Erythroblast (primary cell): Measurements from ENCODE around the gene CFAP43.

ENCODE experiments used
- GATA1 ChIP-seq: IDR thresholded peaks from 2 replicates; pipeline ENCODE4 v1.6.1; 2011; ENCODE audit warnings: low read depth, mild to moderate bottlenecking, control low read depth, low read length, moderate library complexity
- POLR2A ChIP-seq: IDR thresholded peaks from 2 replicates; pipeline ENCODE4 v1.6.1; 2011; ENCODE audit warnings: mild to moderate bottlenecking, low read length

- TF ChIP-seq POLR2A = no peak
- no peak for TF ChIP-seq GATA1
Observed at GRCh38 chr10:104250371-104250770, 18.2 kb upstream of the CFAP43 start.
